ELR (cell line): ENCODE results near the gene EID1.
"Not testable (repeated sequence)": the region's sequence is repeated elsewhere in the genome, so short reads cannot be mapped to it uniquely, and the experiment has no call there.

Source experiments
- DNase-seq: peaks from one replicate; pipeline ENCODE4 v3.0.0-alpha.2; 2015; ENCODE audit warnings: low read depth

Gene EID1

GRCh38 chr15:48869966-48870365 lies 8.0 kb upstream of the EID1 start:
- no peak for DNase-seq

GRCh38 chr15:48871542-48871941 lies 6.4 kb upstream of the EID1 start:
- no peak for DNase-seq

DNA sequence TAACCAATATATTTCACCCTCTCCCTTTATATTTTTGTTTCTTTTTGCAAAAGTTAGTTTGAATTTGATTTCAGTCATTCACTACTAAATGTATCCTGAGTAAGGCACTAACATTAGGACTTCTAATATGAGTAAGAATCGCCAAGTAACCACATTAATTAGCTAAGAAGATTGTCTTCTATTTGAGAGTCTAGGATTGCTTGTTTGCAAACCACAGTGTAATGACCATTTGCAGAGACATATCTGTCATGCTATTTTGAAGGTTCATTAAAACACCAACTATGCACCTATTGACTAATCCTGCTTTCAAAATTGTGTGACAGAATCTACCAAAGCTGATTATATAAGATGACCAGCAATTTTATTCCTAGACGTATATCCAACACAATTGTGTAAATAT lies 5.3 kb upstream of the EID1 start:
- no peak for DNase-seq

DNA sequence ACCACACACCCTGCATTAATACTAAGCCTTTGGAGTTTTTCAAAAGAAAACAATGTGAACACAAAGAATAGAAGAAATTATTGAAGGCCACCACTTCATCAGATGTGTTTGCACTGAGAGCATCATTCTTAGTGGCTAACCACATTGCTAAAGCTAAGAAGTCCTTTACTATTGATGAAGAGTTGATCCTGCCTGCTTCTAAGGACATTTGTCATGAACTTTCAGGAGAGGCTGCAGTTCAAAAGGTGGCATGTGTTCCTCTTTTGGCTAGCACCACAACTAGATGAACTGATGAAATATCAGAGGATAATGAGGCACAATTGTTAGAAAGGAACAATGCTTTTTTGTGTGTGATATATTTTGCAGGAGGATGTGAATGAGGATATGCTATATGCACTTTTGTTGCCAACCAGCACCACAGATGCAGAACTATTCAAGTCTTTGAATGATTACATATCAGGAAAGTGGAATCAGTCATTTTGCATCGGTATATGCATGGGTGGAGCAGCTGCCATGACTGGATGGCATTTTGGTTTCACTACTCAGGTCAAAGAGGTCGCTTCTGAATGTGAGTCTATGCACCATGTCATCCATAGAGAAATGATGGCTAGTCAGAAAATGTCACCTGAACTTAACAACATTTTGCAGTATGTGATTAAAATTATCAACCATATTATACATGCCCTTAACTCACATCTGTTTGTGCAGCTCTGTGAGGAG lies 2.5 kb upstream of the EID1 start:
- no peak for DNase-seq

DNA sequence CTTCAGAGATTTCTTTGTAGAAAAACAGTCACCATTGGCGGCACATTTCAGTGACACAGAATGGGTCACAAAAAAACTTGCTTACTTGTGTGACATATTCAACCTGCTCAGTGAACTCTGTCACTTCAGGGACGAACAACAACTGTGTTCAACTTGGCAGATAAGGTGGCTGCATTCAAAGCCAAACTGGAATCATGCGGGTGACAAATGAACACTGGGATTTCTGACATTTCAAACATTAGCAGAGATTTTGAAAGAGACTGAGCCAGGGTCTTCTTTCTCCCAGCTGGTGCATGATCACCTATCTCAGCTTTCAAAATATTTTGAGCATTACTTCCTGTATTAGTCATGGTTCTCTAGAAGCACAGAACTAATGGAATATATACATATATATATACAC lies 1.9 kb upstream of the EID1 start:
- DNase-seq = peak; percentile 49

DNA sequence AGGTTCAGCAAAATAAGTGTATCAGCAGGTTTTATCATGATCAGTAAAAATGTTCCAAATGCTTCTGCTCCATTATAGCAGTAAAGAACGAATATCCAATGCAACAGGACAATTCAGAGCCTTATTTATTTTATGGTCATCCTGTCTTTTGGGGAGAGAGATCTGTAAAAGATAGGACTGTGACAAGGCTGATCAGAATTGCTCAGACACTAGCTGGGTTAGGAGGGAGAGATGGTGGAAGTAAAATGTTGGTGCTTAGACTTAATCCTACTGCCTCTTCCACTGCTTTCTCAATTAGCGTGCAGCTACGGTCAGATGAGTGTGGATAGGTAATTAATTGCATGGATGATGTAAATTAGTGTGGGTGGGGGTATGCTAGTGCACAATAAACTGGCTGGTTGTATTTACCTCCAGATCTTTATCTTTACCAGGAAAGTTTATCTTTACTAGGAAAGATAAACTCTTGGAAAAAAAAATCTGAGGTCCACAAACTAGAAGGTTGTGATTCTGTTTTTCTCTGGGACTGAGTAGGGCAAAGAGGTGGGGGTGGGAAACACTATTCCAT lies 2.2 kb downstream of the EID1 start:
- DNase-seq = no peak

DNA sequence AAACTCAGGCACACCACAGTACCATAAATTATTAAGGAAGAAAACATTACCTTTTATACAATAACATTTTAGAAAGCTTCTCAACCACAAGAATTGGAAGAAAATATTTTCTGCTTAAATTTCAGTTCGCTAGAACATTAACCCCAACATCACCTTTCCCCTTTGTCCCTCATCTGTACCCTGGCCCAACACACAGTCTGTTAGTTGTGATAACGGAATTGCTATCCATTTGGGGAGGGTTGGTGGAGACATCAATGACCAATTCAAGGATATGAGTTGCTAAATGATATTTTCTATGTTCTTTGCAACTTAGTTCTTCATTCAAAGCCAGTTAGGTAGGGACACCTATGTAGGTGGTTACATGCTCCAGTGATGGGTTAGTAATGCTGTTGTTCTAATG lies 5.8 kb downstream of the EID1 start:
- DNase-seq = no peak

- no peak for DNase-seq
These were observed 9.2 kb downstream of the EID1 start for GRCh38 chr15:48887144-48887543.

GRCh38 chr15:48888191-48888590 lies 10.3 kb downstream of the EID1 start:
- no peak for DNase-seq

DNA sequence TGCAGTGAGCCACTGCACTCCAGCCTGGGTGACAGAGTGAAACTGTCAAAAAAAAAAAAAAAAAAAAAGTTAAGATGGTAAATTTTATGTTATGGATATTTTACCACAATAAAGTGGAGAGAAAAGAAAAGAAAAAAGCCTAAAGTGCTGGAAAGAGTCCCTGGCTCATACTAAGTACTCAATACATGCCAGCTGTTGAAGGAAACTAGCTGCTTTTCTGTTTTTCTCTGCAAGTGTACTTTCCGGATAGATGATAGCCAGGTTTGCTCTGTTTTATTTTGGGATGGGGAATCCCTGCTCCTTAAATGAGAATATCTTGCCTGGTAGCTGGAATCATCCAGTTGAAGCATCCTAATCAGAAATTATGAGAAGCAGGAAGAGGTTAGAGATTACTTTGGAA lies 10.9 kb downstream of the EID1 start:
- DNase-seq = no peak

DNA sequence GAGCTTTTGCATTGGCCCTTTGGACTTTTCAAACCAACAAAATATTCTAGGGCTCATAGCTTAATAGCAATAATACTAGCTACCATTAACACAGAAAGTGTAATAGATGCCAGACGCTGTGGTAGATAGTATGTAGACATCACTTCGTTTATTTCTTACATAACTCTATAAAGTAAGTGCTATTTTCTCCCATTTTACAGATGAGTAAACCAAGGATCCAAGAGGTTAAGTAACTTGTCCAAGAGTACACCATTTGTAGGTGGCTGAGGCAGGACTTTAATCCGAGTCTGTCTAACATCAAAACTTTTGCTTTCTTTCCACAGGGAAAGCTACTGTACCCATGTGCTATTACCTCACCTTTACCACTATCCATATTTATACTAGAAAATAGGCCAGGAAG lies 12.0 kb downstream of the EID1 start:
- no peak for DNase-seq

GRCh38 chr15:48890375-48890972 lies 12.5 kb downstream of the EID1 start:
- DNase-seq = no peak

DNA sequence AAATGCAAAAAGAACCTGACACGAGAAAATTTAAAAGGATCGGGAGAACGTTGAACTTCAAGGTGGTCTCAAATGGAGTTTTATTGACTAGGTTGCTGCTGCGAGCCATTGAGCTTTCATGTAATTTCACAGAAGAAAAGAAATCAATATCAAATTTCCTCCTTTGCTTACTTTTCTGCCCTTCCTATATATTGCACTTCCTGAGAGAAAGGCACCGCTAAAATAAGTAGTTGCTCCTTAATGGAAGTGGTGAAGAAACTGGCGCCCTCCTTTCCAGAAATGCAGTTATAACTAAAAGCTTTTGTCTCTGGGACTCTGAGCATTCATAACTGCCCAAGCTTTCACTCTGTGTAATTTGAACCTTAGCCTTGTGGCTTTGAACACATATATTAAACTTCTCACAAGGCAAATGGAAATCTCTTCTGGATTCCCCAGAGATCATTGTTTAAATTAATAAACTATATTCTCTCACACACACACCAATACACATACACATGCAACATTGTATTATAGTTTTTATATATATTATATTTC lies 13.4 kb downstream of the EID1 start:
- DNase-seq = no peak

DNA sequence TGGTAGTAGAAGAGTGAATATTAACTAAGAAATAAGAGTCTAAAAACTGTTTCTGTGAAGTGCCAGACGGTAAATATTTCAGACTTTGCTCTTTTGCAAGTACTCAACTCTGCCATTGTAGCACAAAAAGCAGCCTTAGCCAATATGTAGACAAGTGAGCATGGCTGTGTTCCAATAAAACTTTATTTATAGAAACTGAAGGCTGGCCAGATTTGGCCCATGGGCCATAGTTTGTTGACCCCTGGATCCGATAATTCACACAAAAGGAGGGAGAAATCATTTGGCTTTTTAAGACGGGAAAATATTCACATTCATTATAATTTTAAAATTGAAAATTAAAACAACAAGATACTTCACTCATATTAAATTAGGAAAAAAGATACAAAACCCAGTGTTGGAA lies 15.4 kb downstream of the EID1 start:
- no peak for DNase-seq

GRCh38 chr15:48896869-48897814 lies 19.2 kb downstream of the EID1 start:
- peak; percentile 68 for DNase-seq

DNA sequence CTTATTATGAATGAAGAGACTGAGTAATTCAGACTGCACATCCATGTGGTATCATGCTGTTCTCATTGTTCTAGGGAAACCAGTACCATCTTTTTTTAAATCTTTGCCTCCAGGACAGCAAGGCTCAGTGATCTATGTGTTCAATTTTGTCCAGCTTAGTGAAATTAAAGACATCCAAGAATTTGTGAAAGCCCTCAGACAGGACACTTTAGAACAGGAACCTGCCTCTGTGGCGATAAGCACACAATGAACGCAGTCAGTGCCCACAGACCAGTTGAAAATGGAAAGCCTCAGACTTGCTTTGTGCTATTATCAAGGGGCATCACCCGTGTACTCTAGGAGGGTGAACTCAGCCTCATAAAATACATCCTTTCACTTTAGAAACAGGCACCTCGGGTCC lies 20.1 kb downstream of the EID1 start:
- DNase-seq = no peak

GRCh38 chr15:48898446-48898845 lies 20.5 kb downstream of the EID1 start:
- no peak for DNase-seq

DNA sequence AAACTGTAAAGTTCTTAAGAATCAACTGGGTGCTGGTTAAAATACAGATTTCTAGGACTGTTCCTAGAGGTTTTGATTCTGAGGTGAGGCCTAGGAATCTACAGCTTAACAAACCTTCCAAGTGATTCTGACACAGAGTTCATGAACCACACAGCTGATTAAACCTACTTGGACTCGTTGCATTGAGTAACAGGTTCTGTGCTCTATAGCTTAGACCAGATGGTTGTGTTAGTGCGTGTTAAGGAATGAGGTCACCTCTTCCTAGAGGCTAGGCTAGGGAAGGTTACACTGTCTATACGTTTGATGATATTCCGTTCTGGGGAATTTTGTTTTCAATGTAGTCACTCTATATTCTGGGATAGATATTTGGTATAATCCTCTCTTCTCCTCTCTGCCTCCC lies 21.9 kb downstream of the EID1 start:
- peak; percentile 27 for DNase-seq

GRCh38 chr15:48904758-48905157 lies 26.8 kb downstream of the EID1 start:
- no peak for DNase-seq

DNA sequence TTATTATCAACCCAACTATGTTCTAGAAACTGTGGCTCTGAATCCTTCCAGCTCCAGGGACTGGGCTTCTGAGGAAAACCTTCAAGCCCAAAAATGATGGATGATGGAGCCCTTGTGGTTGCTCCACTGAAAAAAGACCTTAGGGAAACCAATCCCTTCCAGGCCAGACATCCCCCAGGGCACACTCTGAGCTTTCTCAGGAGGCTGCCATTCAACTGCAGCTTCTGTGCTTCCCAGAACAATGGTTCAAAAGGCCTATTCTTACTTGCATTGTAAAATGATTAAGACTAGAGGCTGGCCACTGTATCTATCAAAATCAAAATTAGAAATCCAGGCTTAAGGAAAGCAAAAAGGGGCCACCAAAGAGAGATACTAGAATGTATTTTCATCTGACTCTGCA lies 27.3 kb downstream of the EID1 start:
- DNase-seq = no peak

DNA sequence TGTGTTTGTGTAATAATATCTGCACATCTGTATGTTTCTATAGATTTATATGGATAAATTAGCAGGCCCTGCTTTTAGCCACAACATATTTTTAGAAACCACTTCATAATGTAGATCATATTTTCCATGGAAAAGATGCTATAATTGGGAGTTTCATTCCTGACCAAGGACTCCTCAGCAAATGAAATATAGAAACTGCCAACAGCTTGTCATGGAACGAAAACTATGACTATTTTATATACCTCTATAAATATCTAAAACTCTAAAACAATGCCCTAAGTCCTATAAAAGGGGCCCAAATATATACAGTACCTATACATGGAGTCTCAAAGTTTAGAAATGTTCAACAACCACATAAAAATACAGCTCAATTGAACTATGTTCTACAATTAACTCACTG lies 27.9 kb downstream of the EID1 start:
- no peak for DNase-seq

GRCh38 chr15:48909313-48909712 lies 31.4 kb downstream of the EID1 start:
- not testable (repeated sequence) for DNase-seq
